ENCODE results near the gene PTMS.
A peak's percentile ranks its signal among the peaks of the same experiment; 100 is the strongest.

Gene PTMS

DNA sequence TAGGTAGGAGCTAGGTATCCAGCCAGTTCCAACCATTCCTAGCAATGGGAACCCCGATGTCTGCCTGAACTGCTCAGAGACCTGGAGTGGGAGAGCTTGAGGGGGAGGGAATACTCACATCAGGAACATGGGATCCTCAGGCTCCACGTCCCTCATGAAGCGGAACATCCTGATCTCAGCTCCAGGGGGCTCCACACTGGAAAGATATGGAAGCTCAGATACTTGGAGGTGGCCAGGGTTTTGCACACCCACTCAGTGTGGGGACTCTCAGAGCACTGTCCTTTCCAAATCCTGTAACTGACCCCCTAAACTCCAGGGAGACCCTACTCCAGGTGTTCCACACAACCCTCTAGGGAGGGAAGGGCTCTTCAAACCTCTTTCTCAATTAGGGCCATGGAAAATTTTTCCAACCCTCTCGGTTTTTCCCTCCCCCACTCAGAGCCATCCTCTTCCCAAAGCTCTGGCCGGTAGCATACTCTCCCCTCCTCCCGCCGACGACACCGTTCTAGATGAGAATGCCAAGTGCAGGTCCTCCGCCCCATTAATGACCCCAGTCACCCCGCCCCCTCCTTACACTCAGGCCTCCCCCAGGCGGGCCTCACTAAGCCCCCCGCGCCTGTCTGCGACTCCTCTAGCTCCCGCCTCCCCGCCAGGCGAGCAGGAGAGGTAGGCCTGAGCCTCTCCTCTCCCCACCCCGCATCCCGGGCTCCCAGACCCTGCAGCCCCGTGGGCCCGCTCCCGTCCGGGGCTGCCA, 13.8 kb upstream of the PTMS start:
- peak in 1 of 5 experiments; percentile 37 for DNase-seq

DNA sequence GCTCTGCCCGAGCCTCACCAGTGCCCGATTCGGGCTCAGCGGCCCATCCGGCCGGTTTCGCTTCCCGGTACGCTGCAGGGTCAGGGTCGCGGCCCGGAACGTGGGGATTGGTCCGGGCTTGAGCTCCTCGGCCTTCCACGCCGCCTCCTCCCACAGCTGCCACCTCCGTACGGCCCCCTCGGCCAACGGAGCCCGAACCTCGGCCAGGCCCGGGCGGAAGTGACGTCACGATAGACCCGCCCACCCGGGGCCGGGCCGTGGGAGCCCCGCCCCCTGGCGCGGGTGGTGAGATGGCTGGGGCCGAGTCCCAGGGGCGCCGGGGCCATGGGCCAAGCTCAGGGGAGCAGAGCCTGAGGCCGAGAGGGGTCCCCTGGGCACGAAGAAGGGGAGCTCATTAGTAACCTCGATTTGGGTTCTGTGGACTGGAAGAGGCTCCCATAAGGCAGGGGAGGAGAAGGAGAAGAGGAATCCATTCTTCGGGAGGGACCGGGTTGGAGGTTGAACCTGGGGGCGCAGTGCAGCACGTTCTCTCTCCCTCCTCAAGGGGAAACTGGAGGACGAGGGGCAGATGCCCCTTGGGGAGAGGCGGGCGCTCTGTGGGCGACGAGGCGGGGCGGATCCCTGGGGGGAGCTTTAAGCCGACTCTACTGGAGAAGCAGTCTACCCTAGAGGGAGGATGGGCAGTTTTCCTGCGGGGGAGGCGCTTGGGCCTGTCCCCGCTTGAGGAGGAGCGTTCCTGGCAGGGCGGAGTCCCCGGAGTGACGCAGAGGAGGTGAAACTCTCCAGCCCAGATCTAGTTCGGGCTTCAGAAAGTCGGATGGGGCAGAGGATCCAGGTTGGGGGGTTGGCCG, 13.0 kb upstream of the PTMS start, which contains the start of gene MLF2:
MLF2 (minus strand) TSS at position 221 of the 851 bp plus-strand sequence. CDS start 807 bp downstream, outside the sequence.
- peak; percentile 92 to 98 (median 96) for DNase-seq

GRCh38 chr12:6753772-6754356, 12.3 kb upstream of the PTMS start:
- DNase-seq = no peak

DNA sequence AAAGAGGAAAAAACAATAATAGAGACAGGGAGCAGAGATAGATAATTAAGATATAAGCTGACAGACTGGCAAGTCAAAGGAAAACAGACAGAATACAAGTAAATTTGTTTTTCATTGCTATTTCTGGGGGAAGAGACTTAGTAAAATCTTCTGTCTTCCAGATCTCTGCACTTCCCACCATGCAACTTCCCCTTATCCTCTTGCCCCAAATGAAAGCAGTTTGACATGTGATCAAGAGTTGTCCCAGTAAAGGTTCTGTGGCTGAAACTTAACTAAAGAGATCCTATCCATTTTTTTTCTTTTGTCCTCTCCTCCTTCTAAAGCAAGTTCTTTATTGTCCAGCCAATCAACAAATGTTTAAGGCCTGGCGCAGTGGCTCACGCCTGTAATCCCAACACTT, 11.8 kb upstream of the PTMS start:
- no peak for DNase-seq

DNA sequence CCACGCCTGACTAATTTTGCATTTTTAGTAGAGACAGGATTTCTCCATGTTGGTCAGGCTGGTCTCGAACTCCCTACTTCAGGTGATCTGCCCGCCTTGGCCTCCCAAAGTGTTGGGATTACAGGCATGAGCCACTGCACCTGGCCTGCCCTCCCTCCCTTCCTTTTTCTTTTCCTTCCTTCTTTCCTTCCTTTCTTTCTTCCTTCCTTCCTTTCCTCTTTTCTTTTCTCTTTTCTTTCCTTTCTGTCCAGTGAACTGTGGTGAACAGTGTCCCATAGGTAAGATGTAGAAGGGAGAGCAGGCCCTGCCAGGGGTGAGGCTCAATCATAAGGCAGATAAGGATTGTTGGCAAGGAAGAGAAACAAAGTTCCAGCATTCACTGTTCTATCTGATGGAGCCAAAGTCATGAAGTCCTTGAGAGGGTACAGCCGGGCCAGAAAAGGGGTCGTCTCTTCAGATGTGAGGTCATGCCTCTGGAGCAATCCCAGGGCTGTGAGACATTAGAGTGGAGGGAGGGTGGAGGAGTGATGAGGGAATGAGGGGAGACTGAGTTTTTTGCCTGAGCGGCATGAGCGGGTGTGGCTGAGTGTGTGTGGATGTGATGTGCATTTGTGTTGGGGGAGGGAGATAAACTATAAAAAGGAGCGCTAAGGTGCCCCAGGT, 9.0 kb upstream of the PTMS start:
- no peak for DNase-seq

DNA sequence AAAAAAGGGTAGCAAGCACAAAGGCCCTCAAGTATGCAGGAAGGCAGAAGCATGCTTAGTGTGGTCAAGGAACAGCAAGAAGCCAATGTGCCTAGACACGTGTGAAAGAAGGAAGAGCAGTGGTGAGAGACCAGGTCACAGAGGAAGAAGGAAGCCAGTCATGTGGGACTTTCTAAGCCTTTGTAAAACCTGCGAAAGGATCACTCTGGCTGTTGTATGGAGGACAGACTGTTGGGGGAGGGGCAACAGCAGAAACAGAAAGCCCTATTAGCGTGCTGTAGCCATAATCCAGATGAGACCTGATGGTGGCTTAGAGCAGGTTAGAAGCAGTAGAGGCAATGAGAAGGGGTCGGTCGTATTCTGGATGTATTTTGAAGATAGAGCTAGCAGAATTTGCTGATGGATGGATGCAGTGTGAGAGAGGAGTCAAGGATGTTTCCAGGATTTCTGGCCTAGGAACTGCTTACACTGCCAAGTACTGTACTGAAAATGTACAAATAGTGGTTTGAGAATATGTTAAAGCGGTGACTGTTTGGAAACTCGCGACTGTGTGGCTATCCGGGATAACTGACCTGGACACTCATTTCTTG, 7.6 kb upstream of the PTMS start:
- peak in 1 of 5 experiments; percentile 17 for DNase-seq

- no peak for DNase-seq
Measured at GRCh38 chr12:6759741-6760140, 6.4 kb upstream of the PTMS start.

DNA sequence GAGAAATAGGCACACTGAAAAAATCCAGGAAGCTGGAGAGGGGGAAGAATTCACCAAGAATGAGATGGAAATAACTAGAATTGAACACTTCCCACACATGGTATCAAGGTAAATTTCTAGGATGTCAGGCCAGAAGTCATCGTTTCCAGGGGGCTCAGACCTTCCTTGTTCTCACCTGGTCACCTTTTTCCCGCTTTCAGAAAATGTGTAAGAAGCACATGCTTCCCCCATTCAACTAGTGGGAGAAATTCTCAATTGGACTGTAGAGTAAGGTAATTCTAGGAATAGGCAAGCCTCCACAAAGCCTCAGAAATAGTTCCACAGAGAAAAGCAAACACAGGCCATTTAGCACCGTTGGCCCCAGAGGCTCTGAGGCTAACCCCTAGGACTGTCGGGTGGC, 2.8 kb upstream of the PTMS start:
- DNase-seq = no peak

DNA sequence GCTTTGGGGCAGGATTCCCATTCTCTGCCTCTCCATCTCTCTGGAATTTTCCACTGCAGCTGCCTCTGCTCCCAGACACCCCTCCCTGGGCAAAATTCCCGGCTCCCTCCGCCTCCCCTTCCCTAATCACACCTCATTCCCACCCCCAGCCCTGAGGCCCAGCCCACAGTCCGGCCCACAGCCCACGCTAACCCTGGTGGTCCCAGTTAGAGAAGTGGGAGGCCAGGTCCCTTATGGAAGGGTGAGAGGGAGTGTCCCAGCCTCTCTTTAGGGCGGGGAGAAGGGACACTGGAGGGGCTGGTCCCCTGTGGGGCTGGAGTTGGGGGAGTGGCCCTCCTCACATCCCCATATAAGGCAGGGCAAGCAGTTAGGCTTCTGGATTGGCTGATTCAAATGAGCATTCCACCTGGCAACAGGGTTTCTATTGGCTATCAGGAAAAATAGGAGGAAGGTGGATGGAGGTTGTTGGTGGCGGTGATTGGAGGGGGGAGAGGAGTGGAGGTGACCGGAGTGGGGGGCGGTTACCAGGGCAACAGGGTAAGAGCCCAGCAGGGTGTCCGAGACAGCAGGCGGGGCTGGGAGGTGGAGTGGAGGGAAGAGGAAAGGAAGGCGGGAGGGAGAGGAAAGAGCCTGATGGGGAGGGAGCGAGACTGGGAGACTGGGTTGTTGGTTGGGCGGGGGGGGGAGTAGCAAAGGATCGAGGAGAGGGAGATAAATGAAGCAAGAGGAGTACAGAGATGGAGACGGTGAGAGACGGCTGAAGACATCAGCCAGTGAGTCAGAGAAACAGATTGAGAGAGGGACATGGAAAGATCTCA, 1.9 kb upstream of the PTMS start:
- peak in 3 of 5 experiments; percentile 38 to 88 (median 66) for DNase-seq

GRCh38 chr12:6765048-6765633, 1.0 kb upstream of the PTMS start:
- no peak for DNase-seq

DNA sequence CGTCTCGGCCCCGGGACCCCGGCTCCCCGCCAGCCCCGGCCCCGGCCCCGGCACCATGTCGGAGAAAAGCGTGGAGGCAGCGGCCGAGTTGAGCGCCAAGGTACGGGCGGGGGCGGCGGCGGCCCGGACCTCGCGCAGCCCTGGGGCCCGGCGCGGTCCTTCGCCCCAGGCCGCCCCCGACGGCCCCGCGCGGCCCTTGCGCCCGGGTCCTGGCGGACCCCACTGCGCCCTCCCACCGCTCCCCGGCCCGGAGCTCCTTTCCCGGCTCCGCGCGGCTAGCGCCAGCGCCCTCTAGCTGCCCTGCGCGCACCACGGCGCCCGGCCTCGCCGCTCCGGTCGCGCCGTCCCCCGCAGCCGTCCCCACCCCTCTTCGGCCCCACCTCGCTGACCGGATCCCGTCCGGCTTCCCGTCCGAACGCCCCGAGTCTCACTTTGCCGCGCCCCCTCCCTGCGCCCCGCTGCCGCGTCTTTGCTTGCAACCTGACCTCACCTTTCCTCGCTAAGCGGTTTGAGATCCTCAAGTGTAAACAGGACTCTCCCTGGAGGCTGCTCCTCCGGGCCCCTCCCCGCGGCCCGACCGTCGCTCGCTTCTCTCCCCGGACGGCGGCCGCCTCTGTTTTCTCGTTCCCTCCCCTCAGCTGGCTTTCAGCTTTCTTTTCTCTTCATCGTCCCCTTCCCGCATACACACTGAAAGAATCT, 637 bp downstream of the PTMS start:
- peak in 3 of 5 experiments; percentile 39 to 58 (median 40) for DNase-seq

DNA sequence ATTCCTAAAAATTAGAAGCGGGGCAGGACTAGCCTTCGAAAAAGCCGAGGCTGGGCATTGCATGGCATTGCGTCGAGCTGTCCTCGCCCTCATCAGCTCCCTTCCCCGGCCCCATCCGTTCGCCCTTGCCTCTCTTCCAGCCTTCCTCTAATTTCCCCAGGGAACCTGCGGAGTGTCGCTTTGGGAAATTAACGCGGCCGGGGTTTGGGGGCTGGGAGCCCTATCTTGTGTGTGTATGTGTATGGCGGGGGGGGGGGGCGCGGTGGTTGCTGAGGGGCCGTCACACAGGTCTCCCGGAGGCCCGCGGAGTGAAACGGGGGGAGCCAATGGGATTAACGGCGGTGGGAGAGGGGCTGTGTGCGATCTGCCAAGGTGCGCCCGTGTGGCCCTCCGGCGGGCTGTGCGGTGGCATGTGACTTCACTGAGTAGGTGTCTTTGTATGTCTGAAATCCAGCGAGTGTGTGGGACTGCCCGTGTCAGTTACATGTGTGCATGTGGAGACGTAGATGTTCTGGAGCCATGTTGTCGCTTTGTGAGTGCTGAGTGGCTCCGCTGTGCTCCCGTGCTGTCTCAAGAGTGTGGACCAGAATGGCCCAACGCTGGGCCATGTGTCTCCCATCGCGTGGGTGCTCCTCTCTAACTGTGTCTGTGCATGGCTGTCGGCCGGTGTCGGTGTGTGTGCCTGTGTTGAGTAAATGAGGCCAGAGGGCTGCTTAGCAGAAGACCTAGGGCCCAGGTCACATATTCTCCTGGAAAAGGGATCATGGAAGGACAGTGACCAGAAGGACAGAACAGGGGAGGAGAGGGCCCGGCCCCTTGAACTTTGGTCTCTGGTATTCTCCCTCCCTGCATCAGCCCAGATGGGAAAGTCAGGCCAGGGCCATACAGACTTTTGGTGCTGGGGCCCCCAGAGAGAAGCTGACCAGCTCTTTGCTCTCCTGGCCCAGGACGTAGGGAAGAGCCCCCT, 1.5 kb downstream of the PTMS start:
- DNase-seq = no peak

DNA sequence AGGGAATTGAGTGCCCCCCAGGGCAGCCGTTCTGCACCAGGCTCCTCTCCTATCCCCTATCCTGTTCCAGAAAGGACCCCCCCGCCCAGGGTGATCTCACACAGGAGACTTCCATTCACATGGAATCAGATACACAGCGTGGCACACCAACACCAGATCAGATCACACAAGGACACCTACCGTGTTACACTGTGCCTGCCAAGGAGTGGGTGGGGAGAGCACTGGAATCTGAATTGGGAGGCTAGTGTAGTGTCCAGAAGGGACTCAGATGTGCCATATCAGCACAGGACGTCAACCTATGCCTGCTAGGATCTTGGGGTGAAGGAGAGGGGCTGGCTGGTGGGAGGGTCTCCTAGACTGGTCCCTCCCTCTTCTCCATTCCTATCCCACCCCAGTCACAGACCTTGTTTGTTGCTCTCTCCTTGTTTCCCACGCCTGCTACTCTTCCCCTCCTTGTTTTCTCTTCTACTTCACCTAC, 2.3 kb downstream of the PTMS start:
- DNase-seq = no peak

- no peak for DNase-seq
Measured at GRCh38 chr12:6768990-6769389, 2.8 kb downstream of the PTMS start.

- DNase-seq = no peak
Measured at GRCh38 chr12:6769666-6770065, 3.5 kb downstream of the PTMS start.

DNA sequence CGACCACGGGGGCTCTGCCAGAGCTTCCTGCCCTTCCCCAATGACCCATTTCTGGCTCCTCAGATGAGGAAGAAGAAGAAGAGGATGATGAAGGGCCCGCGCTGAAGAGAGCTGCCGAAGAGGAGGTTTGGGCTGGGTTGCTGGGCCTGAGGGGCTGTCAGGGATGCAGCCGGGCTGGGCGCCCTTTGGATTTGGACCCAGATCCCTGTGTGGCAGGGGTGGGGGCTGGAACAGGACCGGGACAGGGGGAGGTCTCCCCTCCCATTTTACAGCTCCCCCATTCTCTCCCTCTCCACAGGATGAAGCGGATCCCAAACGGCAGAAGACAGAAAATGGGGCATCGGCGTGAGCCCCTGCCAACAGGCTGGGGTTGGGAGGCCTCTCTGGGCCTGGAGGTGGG, 3.9 kb downstream of the PTMS start:
- DNase-seq = no peak

- DNase-seq = no peak
Measured at GRCh38 chr12:6770600-6770999, 4.4 kb downstream of the PTMS start.

DNA sequence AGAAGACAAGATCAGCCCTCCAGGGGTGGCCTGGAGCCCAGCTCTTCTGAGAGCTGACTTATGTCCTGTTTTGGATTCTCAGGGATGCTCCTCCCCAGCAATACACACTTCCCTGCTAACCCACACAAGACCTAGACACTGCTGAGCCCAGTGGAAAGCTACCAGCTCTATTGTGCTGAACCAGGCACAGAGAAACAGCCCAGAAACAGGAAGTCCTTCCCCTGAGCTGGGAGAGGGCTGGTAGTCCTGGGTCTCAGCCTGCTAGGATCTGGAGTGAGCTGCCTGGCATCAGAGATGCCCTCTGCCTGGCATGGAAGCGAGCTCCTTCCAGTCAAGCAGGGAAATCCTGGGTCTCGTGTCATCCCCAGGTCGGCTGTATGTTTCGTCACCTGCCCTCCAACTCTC, 4.9 kb downstream of the PTMS start:
- DNase-seq = no peak

Measured in T-helper 2 cell (primary cell).